ENCODE results near the gene PRPH. TPM values are rescaled to one million over a fixed set of nuclear protein-coding genes. Genes with fewer than 3 reads are reported as not detected.

The PRPH gene
- total RNA-seq, 4 donors from 2014 or later, result 3.0 to 16.2 (median 5.8) TPM

DNA sequence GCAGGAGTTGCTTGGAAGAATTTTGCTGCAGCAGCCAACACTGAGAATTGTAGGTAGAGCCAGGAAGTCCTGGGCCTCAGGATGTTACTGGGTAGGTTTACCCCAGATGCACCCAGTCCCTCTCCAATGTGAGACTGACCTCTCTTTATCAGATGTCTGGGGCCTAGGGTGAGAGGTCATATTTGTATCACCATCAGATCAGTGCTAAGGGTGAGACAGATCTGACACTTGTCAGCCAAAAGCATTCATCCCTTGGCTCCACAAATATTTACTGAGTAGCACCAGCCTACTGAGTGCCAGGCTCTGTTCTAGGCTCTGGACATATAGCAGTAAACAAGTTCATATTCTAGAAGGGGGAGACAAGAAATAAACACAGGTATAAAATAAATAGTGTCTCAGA lies 32.4 kb downstream of the PRPH start:
- Histone ChIP-seq H3K9me3 (no peaks in the 10 kb centered on the region), H3K4me3 (no peak overlapping the region)

DNA sequence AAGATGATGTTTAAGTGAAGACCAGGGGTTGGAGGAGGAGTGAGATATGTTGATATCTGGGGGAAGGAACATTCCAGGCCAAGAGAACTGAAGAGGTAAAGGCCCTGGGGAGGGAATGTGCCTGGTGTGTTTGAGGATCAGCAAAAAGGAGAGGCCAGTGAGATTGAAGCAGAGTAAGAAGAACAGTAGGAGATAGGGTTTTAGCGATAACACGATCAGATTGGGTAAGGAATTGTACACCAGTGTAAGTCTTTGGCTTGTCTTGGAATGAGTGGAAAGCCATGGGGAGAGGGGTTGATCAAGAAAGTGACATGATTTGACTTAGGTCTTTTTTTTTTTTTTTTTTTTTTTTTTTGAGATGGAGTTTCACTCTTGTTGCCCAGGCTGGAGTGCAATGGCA lies 32.9 kb downstream of the PRPH start:
- WGBS, 2 donors (ENCODE audit: low coverage in 1 of 2), result 91 to 95% methylated on average over 2 of the region's 2 CpGs

More for the DNA sequence above, 32.4 kb downstream of the PRPH start:
- ATAC-seq, result no peak
- TF ChIP-seq EP300 (IDR thresholded peaks at IDR 0.05) (no peak), POLR2AphosphoS5 (IDR thresholded peaks at IDR 0.05) (no peak), POLR2A (IDR thresholded peaks at IDR 0.05) (no peak)
- Histone ChIP-seq H3K27ac (no peak overlapping the region), H3K27me3 (peaks cover 29% of the 10 kb centered on the region), H3K36me3 (no peaks in the 10 kb centered on the region), H3K4me1 (peaks cover 0 to 18% (median 6%) of the 10 kb centered on the region in 3 donors)

DNA sequence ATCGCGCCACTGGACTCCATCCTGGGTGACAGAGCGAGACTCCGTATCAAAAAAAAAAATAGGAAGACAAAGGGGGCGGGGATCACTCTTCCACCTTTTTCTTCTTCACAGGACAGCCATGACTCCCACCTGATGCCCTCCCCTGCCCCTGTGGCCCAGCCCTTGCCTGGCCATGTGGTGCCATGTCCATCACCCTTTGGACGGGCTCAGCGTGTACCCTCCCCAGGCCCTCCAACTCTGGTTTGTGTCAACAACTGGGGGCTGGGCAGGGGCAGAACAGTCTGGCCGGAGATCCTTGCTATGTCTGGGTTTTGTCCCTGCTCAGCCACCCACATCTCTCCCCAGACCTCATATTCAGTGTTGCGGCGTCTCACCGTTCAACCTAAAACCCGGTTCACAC lies 33.9 kb downstream of the PRPH start:
- TF ChIP-seq EP300 (IDR thresholded peaks at IDR 0.05) (no peak), POLR2A (IDR thresholded peaks at IDR 0.05) (no peak), POLR2AphosphoS5 (IDR thresholded peaks at IDR 0.05) (no peak)
- TF ChIP-seq, protein P1, sequence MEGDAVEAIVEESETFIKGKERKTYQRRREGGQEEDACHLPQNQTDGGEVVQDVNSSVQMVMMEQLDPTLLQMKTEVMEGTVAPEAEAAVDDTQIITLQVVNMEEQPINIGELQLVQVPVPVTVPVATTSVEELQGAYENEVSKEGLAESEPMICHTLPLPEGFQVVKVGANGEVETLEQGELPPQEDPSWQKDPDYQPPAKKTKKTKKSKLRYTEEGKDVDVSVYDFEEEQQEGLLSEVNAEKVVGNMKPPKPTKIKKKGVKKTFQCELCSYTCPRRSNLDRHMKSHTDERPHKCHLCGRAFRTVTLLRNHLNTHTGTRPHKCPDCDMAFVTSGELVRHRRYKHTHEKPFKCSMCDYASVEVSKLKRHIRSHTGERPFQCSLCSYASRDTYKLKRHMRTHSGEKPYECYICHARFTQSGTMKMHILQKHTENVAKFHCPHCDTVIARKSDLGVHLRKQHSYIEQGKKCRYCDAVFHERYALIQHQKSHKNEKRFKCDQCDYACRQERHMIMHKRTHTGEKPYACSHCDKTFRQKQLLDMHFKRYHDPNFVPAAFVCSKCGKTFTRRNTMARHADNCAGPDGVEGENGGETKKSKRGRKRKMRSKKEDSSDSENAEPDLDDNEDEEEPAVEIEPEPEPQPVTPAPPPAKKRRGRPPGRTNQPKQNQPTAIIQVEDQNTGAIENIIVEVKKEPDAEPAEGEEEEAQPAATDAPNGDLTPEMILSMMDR (IDR thresholded peaks at IDR 0.05), result no peak
- no peaks in the 10 kb centered on the region for H3K9me3 ChIP-seq
- no peak for ATAC-seq
- 90 to 93% methylated on average over 2 to 5 of the region's 12 CpGs for WGBS, 2 donors (ENCODE audit: low coverage in 1 of 2)
- peaks cover 0 to 16% (median 0%) of the 10 kb centered on the region in 3 donors for H3K4me1 ChIP-seq
- H3K36me3 ChIP-seq, result no peaks in the 10 kb centered on the region
- no peak overlapping the region for H3K4me3 ChIP-seq
- H3K27ac ChIP-seq, result no peak overlapping the region
- peaks cover 44% of the 10 kb centered on the region for H3K27me3 ChIP-seq

More for the DNA sequence above, 32.9 kb downstream of the PRPH start:
- Histone ChIP-seq H3K9me3 (no peaks in the 10 kb centered on the region), H3K27me3 (peaks cover 35% of the 10 kb centered on the region), H3K27ac (no peak overlapping the region), H3K4me3 (no peak overlapping the region), H3K4me1 (peaks cover 0 to 18% (median 5%) of the 10 kb centered on the region in 3 donors), H3K36me3 (no peaks in the 10 kb centered on the region)
- TF ChIP-seq EP300 (IDR thresholded peaks at IDR 0.05) (no peak), POLR2A (IDR thresholded peaks at IDR 0.05) (no peak), POLR2AphosphoS5 (IDR thresholded peaks at IDR 0.05) (no peak)
- TF ChIP-seq, protein P1 (IDR thresholded peaks at IDR 0.05), result no peak
- ATAC-seq, result no peak

DNA sequence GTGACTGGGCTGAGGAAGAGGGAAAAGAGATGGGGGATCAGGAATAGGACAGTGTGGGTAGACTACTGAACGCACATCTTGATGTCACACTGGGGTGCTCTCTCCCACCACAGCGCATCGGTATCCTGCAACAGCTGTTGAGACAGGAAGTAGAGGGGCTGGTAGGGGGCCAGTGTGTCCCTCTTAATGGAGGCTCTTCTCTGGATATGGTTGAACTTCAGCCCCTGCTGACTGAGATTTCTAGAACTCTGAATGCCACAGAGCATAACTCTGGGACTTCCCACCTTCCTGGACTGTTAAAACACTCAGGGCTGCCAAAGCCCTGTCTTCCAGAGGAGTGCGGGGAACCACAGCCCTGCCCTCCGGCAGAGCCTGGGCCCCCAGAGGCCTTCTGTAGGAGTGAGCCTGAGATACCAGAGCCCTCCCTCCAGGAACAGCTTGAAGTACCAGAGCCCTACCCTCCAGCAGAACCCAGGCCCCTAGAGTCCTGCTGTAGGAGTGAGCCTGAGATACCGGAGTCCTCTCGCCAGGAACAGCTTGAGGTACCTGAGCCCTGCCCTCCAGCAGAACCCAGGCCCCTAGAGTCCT lies 35.2 kb downstream of the PRPH start:
- TF ChIP-seq EP300 (IDR thresholded peaks at IDR 0.05) (no peak), POLR2A (IDR thresholded peaks at IDR 0.05) (no peak)
- TF ChIP-seq, protein P1 (IDR thresholded peaks at IDR 0.05), result no peak
- Histone ChIP-seq H3K4me3 (no peak overlapping the region), H3K27me3 (peaks cover 57% of the 10 kb centered on the region), H3K27ac (no peak overlapping the region), H3K9me3 (no peaks in the 10 kb centered on the region), H3K36me3 (no peaks in the 10 kb centered on the region), H3K4me1 (peaks cover 0 to 16% (median 0%) of the 10 kb centered on the region in 3 donors)
- no peak for ATAC-seq
- 77 to 96% methylated on average over 3 to 4 of the region's 7 CpGs for WGBS, 2 donors (ENCODE audit: low coverage in 1 of 2)

DNA sequence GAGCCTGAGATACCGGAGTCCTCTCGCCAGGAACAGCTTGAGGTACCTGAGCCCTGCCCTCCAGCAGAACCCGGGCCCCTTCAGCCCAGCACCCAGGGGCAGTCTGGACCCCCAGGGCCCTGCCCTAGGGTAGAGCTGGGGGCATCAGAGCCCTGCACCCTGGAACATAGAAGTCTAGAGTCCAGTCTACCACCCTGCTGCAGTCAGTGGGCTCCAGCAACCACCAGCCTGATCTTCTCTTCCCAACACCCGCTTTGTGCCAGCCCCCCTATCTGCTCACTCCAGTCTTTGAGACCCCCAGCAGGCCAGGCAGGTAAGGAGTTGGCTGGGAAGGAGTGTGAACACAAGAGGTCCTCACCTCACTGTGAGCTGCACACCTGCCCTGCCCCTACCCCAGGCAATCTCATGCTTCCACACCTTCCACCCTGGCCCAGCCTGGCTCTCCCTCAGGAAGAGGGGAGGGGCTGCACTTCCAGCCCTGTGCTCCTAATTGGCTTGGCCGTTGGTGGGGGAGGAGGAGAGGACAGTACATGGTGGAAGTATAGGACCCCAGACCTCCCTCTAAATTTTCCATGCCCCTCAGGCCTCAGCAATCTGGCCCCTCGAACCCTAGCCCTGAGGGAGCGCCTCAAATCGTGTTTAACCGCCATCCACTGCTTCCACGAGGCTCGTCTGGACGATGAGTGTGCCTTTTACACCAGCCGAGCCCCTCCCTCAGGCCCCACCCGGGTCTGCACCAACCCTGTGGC lies 35.9 kb downstream of the PRPH start:
- Histone ChIP-seq H3K9me3 (no peaks in the 10 kb centered on the region), H3K36me3 (no peaks in the 10 kb centered on the region), H3K4me1 (peaks cover 0 to 16% (median 0%) of the 10 kb centered on the region in 3 donors), H3K4me3 (no peak overlapping the region), H3K27ac (no peak overlapping the region), H3K27me3 (peaks cover 64% of the 10 kb centered on the region)
- 60% methylated on average over 1 of the region's 14 CpGs; no CpG with 5 or more reads in 1 of the 2 donors for WGBS, 2 donors (ENCODE audit: low coverage in 1 of 2)
- ATAC-seq, result no peak
- TF ChIP-seq, protein P1 (IDR thresholded peaks at IDR 0.05), result no peak
- TF ChIP-seq POLR2AphosphoS5 (IDR thresholded peaks at IDR 0.05), result no peak
- TF ChIP-seq POLR2A (IDR thresholded peaks at IDR 0.05), result no peak
- TF ChIP-seq EP300 (IDR thresholded peaks at IDR 0.05), result no peak
